ENCODE data around the gene BRIP1.

- TF ChIP-seq CTCF (IDR thresholded peaks at IDR 0.05; ENCODE audit: low read depth, low read length) (no peak), EZH2phosphoT487 (IDR thresholded peaks at IDR 0.05; ENCODE audit: low read depth) (no peak)
Observed at GRCh38 chr17:61694095-61694494, 169.2 kb downstream of the BRIP1 start.

All from OCI-LY3 (cell line).